ENCODE results near the gene ISL2. TPM values are rescaled to one million over a fixed set of nuclear protein-coding genes. Genes with fewer than 3 reads are reported as not detected.

Gene ISL2
- total RNA-seq, 4 donors from 2014 or later = not detected

DNA sequence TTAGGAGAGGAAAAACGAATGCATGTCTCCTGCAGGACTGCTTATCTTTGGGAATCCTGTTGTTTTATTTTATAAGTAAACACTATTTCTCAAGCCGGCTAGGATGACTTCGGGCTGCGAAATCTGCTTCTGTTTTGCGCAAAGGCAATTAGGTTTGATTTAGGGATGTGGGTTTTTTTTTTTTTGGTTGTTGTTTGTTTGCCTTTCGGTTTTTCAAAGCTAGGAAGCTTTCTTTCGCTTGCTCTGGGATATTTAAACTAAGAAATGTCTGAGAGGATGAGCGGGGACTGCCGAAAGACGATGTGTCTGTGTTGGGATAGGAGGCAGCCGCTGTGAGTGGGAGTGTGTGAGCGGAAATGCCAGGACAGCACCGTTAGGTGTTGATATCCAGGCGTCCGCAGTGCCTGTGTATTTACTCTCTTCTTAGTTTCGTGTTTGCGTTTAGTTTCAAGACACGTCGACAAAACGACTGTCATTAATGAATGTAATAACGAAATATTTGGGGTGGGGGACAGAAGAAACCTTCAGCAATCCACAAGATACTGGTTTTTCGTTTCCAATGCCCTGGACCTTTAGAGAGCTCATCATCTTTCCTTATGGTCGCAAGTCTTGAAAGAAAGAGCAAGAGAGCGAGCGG is 604 bp downstream of the ISL2 start:
- TF ChIP-seq CTCF (IDR thresholded peaks at IDR 0.05; ENCODE audit: low read depth) = no peak

DNA sequence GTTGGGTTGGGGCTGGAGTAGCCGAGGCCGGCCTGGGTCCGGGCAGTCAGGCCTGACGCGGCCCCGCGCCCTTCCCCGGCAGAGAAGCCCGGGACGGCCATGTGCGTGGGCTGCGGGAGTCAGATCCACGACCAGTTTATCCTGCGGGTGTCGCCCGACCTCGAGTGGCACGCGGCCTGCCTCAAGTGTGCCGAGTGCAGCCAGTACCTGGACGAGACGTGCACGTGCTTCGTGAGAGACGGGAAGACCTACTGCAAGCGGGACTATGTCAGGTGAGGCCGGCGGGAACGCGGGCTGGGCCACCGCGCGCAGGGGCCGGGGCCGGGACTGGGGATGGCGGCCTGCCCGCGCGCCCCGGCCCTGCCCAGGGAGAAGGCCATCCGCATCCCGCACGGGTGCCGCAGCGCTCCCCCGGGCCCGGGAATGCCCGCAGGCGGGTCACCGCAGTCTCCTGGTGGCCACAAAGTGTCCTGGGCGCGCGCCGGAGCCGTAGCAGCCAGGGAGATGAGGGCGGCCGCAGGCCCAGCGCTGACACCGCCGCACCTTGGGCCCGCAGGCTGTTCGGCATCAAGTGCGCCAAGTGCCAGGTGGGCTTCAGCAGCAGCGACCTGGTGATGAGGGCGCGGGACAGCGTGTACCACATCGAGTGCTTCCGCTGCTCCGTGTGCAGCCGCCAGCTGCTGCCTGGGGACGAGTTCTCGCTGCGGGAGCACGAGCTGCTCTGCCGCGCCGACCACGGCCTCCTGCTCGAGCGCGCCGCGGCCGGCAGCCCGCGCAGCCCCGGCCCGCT is 1.3 kb downstream of the ISL2 start:
- no peak for TF ChIP-seq CTCF (IDR thresholded peaks at IDR 0.05; ENCODE audit: low read depth)

DNA sequence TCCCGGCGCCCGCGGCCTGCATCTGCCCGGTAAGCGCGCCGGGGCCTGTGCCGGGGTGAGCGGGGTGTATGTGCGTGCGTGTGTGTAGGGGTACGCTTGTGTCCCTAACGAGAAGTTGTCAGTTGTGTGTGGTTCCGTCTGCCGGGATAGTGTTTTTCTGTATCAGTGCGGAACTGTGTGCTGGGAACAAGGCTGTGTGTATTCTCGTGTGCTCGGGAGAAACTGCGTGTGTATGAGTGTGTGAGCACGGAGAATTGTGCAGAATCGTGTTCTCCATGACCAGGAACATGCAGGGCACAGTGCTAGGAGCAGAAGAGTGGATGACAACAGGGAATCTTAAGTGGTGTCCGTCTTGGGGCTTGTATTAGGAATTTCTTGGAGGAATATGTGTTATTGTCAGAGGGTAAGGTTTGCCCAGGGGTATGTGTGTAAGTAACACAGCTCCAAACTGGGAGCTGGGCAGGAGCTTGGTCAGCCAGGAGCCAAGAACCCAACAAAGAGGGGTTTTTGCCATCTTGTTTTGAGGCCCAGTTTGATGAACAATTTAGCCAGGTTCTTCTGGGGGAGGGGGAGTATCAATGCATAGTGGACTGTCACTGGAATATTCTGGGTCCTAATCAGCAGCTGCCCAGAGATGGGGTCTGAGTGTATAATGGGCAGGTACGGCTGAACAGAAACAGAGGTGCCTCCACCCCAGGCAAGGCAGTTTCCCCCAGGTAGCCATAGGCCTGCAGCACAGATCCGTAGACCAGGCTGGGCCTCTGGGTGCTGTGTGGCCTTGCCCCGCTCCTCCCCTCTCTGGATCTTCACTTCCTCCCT is 2.1 kb downstream of the ISL2 start:
- no peak for TF ChIP-seq CTCF (IDR thresholded peaks at IDR 0.05; ENCODE audit: low read depth)

DNA sequence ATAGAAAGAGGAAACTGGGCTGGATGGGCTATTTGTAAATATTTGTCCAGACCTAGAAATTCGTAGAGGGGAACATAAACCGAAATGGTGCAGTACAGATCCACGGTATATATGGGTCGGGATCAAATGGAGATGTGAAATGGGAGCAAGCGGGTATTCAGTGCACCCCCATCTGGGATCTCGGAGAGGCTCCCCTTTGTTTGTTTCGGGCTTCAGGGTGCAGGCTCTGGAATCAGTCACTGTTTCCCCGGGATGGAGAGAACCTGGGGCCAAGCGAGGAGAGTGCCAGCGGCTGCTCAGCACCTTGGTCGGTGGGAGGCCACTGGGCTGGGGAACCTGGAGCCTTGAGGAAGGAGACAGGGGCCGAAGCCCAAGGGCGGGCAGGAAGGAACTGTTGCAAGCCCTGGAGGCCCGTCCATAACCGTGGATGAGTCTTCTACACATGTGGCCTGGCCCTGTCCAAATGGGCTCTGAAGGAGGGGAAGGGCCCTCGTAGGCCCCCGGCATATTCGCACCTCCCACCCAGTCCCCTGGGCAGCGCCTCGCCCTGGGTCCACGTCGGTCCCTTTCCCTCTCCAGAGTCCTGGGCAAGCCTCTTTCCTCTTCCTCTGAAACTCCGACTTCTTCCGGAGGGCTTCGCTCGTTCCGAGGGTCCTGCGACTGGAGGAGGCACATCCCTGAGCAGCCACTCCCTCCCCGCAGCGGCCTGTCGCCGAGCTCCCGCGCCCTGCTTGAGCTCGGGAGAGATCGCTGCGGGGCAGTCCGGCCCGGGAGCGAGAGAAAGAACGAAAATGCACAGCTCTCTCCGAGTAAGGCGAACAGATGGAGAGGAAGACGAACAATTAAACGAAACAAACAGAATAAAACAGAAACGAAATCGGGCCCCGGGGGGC is 3.0 kb downstream of the ISL2 start:
- TF ChIP-seq CTCF (IDR thresholded peaks at IDR 0.05; ENCODE audit: low read depth) = no peak

DNA sequence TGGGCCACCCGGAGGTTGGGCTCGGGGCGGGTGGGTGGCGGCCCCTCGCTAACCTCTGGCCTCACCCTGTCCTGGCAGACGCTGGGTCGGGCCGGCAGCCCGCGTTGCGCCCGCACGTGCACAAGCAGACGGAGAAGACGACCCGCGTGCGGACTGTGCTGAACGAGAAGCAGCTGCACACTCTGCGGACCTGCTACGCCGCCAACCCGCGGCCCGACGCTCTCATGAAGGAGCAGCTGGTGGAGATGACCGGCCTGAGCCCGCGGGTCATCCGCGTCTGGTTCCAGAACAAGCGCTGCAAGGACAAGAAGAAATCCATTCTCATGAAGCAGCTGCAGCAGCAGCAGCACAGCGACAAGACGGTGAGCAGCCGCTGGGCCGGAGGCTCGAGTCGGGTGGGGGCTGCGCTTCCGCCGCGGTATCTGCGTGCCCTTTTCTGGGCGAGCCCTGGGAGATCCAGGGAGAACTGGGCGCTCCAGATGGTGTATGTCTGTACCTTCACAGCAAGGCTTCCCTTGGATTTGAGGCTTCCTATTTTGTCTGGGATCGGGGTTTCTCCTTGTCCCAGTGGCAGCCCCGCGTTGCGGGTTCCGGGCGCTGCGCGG is 3.7 kb downstream of the ISL2 start:
- TF ChIP-seq CTCF (IDR thresholded peaks at IDR 0.05; ENCODE audit: low read depth) = no peak

- no peak for TF ChIP-seq CTCF (IDR thresholded peaks at IDR 0.05; ENCODE audit: low read depth)
These were observed 4.3 kb downstream of the ISL2 start for GRCh38 chr15:76340803-76341365.
